Brain pericyte (primary cell): Measurements from ENCODE around the gene U2SURP.
A peak's percentile ranks its signal among the peaks of the same experiment; 100 is the strongest.

Source experiments
- DNase-seq: peaks from one replicate; pipeline ENCODE4 v3.0.0-alpha.2; 2012; ENCODE audit warnings: low read depth, low spot score

U2SURP gene

GRCh38 chr3:143001369-143002082 lies at the start of gene U2SURP:
Gene U2SURP (plus strand): TSS chr3:143001570. CDS start chr3:143001629, 59 bp downstream.
- DNase-seq: peak; percentile 92

GRCh38 chr3:142951794-142952193 lies 49.6 kb upstream of the U2SURP start:
- no peak for DNase-seq

GRCh38 chr3:142952272-142953193 lies 48.8 kb upstream of the U2SURP start:
- no peak for DNase-seq

- no peak for DNase-seq
These were observed 47.9 kb upstream of the U2SURP start for GRCh38 chr3:142953443-142953842.

GRCh38 chr3:142958707-142959106 lies 42.7 kb upstream of the U2SURP start:
- DNase-seq: no peak

- DNase-seq: no peak
These were observed 41.0 kb upstream of the U2SURP start for GRCh38 chr3:142960322-142960850.

- no peak for DNase-seq
These were observed 39.8 kb upstream of the U2SURP start for GRCh38 chr3:142961539-142961938.

GRCh38 chr3:142962175-142962519 lies 39.2 kb upstream of the U2SURP start:
- DNase-seq: no peak

GRCh38 chr3:142962520-142963233 lies 38.7 kb upstream of the U2SURP start:
- no peak for DNase-seq

- no peak for DNase-seq
These were observed 38.2 kb upstream of the U2SURP start for GRCh38 chr3:142963234-142963515.

GRCh38 chr3:142963516-142964448 lies 37.6 kb upstream of the U2SURP start, which contains the start of gene PAQR9:
Gene PAQR9 (minus strand): TSS chr3:142963674. CDS start chr3:142963336, 338 bp downstream.
- DNase-seq: no peak

- no peak for DNase-seq
These were observed 35.8 kb upstream of the U2SURP start for GRCh38 chr3:142965581-142965980.

- no peak for DNase-seq
These were observed 34.6 kb upstream of the U2SURP start for GRCh38 chr3:142966808-142967207.

- DNase-seq: no peak
These were observed 32.9 kb upstream of the U2SURP start for GRCh38 chr3:142968319-142969025.

- no peak for DNase-seq
These were observed 29.9 kb upstream of the U2SURP start for GRCh38 chr3:142971431-142971830.

- no peak for DNase-seq
These were observed 29.1 kb upstream of the U2SURP start for GRCh38 chr3:142972092-142972753.

- no peak for DNase-seq
These were observed 28.0 kb upstream of the U2SURP start for GRCh38 chr3:142973217-142974009.

- no peak for DNase-seq
These were observed 25.9 kb upstream of the U2SURP start for GRCh38 chr3:142975316-142975995.
